ENCODE results near the gene PRXL2C.
"Not testable (repeated sequence)": the region's sequence is repeated elsewhere in the genome, so short reads cannot be mapped to it uniquely, and the experiment has no call there.

Gene PRXL2C

DNA sequence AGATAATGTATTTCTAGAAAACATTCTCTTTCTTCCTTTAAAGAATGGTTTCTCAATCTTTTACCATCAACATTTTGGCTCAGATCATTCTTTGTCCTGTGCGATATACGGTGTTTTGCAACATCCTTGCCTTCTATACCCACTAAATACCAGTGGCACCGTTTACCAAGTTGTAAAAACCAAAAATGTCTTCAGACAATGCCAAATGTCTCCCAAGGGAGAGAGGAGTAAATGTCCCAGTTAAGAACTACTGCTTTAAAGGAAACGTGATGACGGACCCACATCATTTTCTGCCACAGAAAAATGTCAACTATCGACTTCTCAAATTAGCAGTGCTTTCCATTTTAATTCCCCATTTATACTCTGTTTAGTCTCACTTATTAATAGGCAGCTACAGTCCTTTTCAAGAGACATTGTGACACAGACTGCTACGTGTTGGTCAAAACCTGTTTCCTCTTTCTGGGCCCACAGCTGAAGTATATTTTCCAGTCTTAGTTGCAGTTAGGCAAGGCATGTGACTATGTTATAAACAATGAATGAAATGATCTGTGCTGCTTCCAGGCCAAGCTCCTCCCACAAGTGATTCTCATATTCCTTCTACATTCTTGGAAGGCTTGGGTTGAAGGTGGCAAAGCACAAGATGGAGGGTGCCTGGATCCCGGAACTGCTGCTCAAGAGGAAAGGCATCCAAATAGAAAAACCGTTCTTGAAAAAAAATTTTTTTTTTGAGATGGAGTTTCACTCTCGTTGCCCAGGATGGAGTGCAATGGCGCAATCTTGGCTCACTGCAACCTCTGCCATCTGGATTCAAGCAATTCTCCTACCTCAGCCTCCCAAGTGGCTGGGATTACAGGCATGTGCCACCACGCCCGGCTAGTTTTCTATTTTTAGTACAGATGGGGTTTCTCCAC is 8.8 kb downstream of the PRXL2C start:
- DNase-seq, result no peak

DNA sequence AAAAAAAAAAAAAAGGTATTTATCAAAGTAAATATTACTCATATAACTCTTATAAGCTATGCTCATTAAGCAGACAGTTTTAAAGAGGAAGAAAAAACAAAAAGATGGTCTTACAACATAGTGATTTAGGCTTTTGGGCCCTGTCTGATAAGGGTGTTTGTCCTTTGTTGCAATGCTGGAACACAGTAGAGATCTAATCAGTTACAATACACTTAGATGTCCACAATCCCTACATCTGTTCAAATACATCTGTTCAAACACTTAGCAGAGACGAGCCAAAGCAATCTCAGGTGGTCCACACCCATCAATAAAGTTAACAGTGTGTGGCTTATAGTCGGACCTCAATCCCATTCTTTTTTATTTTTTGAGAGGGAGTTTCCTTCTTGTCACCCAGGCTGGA is 11.0 kb downstream of the PRXL2C start:
- no peak for DNase-seq

GRCh38 chr9:96641514-96641913 is 13.6 kb downstream of the PRXL2C start:
- DNase-seq, result no peak

- no peak for DNase-seq
These were observed 16.3 kb downstream of the PRXL2C start for GRCh38 chr9:96638606-96639364.

DNA sequence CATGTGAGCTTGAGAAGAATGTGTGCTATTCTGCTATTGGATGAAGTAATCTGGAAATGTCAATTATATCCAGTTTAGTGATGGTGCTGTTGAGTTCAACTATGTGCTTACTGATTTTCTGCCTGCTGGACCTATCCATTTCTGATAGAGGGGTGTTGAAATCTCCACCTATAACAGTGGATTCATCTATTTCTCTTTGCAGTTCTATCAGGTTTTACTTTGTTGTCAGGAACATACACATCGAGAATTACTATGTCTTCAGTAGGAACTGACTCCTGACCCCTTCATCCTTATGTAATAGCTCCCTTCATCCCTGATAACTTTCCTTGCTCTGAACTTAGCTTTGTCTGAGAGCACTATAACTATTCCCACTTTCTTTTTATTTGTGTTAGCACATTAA is 18.7 kb downstream of the PRXL2C start:
- DNase-seq, result no peak

DNA sequence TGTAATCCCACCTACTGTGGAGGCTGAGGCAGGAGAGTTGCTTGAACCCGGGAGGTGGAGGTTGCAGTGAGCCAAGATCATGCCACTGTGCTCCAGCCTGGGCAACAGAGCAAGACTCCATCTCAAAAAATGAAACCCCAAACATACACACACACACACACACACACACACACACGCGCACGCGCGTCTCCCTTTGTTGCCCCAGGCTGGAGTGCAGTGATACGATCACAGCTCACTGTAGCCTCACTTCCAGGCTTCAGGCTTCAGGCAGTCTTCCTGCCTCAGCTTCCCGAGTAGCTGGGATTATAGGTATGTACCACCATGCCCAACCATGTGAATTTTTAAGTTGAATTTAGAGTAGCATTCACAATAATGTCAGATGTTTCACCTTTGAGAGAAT is 21.5 kb downstream of the PRXL2C start:
- not testable (repeated sequence) for DNase-seq

DNA sequence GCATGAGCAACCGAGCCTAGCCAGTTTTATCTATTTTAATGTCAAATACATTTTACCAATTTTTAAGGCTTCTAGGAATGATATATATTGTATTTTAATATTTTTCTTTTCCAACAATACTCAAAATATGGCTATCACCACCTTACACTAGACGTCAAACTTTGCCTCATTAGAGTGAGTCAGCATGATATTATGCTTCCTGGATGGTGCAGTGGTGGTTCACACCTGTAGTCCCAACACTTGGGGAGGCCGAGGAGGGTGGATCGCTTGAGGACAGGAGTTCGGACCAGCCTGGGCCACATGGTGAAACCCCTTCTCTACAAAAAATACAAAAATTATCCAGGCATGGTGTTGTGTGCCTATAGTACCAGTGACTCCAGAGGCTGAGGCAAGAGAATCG is 28.2 kb downstream of the PRXL2C start:
- DNase-seq, result no peak

DNA sequence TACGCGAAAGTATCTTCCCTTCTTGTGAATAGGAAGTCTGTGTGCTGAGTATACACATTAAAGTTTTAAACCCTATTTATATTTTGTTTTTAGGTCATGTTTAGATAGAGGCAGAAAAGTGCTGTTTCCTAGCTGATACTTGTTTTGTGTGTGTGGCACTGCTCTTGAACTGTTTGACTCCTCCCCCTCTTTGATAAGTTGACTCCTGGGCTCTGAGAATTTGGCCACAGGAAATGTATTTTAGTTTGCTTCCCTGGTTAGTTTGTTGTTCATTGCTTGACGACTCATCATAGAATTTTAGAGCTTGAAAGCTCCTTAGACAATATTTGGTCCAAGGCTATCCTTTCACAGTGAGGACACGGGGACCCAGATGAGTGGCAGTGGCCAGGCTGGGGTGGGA is 33.5 kb downstream of the PRXL2C start:
- DNase-seq, result no peak

DNA sequence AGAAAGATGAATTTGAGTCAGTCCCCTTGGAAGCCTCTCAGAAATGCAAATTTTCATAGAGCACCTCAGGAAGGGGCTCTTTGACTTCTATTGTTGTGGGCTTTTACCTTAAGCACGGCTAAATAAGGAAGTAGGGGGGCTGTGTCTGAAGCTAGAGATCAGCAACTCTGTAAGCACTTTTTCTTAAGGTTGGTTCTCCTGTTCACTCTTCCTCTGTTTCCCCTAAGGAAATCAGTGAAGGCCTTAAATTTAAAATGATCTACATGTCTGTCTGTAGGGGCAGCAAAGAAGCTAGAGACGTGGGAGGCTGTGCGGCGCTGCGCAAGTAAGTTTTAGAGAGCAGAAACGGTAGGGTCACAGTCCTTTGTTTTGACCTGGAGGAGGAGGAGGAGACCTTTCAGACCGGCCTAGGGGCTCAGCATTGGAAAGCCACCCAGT is 34.3 kb downstream of the PRXL2C start:
- DNase-seq, result no peak

GRCh38 chr9:96620181-96620514 is 35.0 kb downstream of the PRXL2C start:
- no peak for DNase-seq

DNA sequence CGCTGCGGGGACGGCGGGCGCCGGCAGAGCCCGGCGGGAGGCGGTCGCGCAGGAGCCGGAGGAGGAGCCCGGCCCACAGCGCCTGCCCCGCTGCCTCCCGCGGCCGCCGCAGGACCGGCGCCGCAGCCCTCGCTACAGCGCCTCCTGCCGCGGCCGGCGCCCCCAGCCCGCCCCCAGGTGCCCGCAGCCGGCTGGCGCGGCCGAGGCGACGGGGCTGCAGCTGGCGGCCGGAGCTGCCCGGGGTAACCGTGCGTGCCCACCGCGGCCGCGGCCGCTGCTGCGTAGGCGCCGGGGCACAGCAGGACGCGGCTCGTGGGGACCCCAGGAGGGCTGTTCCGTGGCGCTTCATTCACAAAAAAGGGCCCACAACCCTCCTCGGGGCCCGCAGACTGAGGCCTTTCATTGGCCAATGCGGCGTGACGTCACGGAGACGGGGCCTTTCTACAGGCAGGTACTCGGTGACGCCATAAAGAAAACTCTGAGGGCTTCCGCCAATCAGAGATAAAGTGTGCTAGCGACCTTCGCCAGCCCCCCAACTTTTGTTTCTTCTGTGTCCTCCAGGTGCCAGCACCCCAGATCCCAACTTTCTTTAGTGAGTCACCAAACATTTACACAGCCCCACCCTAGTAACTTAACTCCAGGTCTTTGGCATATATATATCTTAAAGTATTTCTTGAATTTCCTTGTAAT is 35.5 kb downstream of the PRXL2C start, which contains the start of gene CDC14B:
TSS of gene CDC14B (minus strand) at position 353 of the 690 bp plus-strand sequence. CDS start 465 bp downstream, outside the sequence.
- peak; percentile 90 for DNase-seq

DNA sequence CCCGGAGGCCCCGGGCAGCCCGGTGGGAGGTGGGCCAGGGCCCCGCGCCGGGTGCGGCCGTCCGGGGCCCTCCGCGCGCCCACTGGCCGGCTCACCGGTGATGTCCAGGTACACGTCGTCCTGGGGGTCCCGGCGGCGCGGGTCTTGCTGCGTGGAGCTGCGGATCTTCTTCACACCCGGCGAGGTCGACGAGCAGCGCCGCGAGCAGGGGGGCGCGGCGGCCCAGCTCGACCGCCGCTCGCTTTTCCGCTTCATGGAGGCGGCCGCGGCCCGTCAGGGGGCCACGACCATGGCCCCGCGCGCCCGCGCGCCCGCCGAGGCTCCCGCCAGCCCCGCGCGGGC is 36.0 kb downstream of the PRXL2C start:
- DNase-seq, result peak; percentile 21

DNA sequence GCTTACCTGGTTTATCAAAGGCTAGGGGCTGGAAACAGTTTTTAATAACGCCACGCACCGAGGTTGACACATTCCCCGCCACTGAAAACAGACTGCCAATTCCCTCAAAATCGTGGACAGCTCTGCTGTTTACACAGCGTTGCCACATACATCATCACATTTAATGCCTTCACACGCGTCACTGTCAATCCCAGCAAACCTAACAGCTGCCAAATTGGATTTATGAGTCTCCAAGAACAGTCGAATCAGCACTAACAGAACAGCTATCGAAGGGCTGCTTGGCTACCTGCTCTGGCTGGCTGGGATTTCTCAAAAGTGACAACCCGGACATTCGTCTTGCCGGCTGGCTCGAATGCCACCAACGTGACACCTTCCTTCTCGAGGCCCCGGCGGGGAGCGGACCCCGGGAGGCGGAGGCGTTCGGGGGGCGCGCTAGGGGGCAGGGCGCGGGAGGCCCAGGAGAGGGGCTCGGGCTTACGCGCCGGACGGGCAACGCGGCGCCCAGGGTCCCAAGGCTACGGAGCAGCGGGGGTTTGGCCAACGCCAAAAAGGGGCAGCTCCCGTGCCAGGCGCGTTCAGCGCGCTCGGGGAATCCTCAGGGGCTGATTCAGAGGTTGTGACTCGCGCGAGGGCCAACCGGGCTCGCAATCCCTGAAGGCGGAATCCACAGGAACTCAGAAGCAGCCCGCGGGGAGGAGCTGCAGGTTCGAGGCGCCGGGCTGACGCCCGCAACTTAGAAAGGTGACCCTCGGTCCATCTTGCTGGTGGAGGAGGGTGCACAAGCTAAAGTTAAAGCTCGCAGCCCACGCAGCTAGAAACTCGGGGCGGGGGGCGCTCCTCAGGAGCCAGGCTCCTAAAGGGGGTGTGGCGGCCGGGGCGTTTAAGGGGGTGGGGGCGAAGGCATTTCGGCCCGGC is 36.7 kb downstream of the PRXL2C start:
- DNase-seq, result peak; percentile 66

GRCh38 chr9:96617439-96618185 is 37.5 kb downstream of the PRXL2C start:
- DNase-seq, result peak; percentile 21

GRCh38 chr9:96616817-96617438 is 38.2 kb downstream of the PRXL2C start:
- DNase-seq, result no peak

GRCh38 chr9:96615411-96615810 is 39.7 kb downstream of the PRXL2C start:
- no peak for DNase-seq

DNA sequence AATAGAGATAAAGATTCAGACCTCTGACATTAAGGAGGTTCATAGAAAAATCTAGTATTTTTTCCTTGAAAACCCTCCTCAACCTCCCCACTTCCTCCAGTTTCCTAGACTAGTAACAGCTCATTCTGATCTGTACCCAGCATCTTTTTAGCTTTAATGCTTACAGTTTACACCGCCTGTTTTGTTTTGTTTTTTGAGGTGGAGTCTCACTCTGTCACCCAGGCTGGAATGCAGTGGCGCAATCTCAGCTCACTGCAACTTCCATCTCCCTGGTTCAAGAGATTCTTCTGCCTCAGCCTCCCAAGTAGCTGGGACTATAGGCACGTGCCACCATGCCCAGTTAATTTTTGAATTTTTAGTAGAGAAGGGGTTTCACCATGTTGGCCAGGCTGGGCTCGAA is 40.5 kb downstream of the PRXL2C start:
- DNase-seq, result not testable (repeated sequence)

GRCh38 chr9:96612966-96613589 is 42.0 kb downstream of the PRXL2C start:
- no peak for DNase-seq

GRCh38 chr9:96612105-96612965 is 42.8 kb downstream of the PRXL2C start:
- peak; percentile 38 for DNase-seq

DNA sequence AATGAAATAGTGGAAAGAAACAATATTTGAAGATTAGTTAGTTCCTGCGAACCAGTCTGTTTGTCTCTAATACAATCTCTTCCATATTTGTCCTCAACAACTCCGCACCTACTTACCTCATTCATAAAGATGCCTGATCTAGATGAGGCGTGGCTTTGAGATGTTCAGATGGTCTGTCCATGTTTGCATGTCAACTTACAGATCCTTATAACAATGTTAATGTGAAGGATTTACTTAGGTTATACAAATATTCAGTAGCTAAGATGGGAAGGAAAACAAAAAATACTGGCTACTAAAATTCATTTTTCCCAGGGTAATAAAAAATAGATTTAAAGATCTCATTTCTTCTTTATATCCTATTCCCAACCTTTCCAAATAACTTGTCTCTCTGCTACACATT is 43.8 kb downstream of the PRXL2C start:
- DNase-seq, result no peak

Measured in femur (tissue), 1 donor.